HEK293T (cell line): Measurements from ENCODE around the gene BICD1.

Experiments
- BHLHE40 ChIP-seq: fragments of 450-650 bp; IDR thresholded peaks from 2 replicates; pipeline ENCODE4 v1.6.1; 2016; ENCODE audit warnings: mild to moderate bottlenecking, moderate library complexity, borderline replicate concordance
- ELF4 ChIP-seq: fragments of 450-650 bp; IDR thresholded peaks from 2 replicates; pipeline ENCODE4 v1.6.1; 2017; ENCODE audit warnings: antibody characterized with exemption
- FOXA1 ChIP-seq: fragments of 450-650 bp; IDR thresholded peaks from 2 replicates; pipeline ENCODE4 v1.6.1; 2016; ENCODE audit warnings: mild to moderate bottlenecking
- FOXM1 ChIP-seq: fragments of 450-650 bp; IDR thresholded peaks from 2 replicates; pipeline ENCODE4 v1.6.1; 2017; ENCODE audit warnings: mild to moderate bottlenecking, borderline replicate concordance
- PKNOX1 ChIP-seq: fragments of 450-650 bp; IDR thresholded peaks from 2 replicates; pipeline ENCODE4 v1.6.1; 2016
- SP1 ChIP-seq: fragments of 450-650 bp; IDR thresholded peaks from 2 replicates; pipeline ENCODE4 v1.6.1; 2017
- SUZ12 ChIP-seq: fragments of 450-650 bp; IDR thresholded peaks from 2 replicates; pipeline ENCODE4 v1.6.1; 2016; ENCODE audit warnings: mild to moderate bottlenecking
- TARDBP ChIP-seq: fragments of 450-650 bp; IDR thresholded peaks from 2 replicates; pipeline ENCODE4 v1.6.1; 2016

DNA sequence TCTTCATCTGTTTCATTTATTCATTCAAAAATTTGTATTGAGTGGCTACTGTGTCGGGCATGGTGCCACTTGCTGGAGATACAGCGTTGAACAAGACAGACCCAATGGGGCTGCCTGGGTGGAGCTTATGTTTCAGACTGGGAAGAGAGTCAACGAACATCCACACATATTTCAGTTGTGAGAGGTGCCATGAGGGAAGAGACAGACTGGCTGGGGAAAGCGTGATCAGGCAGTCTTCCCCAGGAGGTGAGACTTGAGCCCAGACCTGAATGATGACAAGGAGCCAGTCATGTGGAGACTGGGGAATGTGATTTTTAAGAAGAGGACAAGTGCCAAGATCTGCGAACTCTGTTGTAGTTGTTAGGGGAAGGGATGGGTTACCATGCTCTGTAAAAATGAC, 12.2 kb downstream of the BICD1 start:
- TF ChIP-seq SP1 (no peak), FOXA1 (no peak), TARDBP (no peak), SUZ12 (no peak), BHLHE40 (no peak), FOXM1 (no peak), ELF4 (no peak), PKNOX1 (no peak)
